ENCODE data around the gene ATG5. TPM values are rescaled to one million over a fixed set of nuclear protein-coding genes. Genes with fewer than 3 reads are reported as not detected.

The ATG5 gene
- total RNA-seq, 1 experiment from 2014 or later: 37.5 TPM

- H3K4me3 ChIP-seq (ENCODE audit: insufficient read depth, low read depth, low read length): no peak overlapping the region
- no peaks in the 10 kb centered on the region for H3K27me3 ChIP-seq (ENCODE audit: control insufficient read depth, insufficient read depth, low read length)
- no peak for DNase-seq
- no peaks in the 10 kb centered on the region for H3K36me3 ChIP-seq (replicated peaks; ENCODE audit: control insufficient read depth, insufficient read depth, low read length)
Measured at GRCh38 chr6:106143665-106144064, 181.9 kb downstream of the ATG5 start.

GRCh38 chr6:106142876-106143431 lies 182.6 kb downstream of the ATG5 start:
- DNase-seq: no peak
- Histone ChIP-seq H3K4me3 (ENCODE audit: insufficient read depth, low read depth, low read length) (no peak overlapping the region), H3K27me3 (ENCODE audit: control insufficient read depth, insufficient read depth, low read length) (no peaks in the 10 kb centered on the region), H3K36me3 (replicated peaks; ENCODE audit: control insufficient read depth, insufficient read depth, low read length) (no peaks in the 10 kb centered on the region)

GRCh38 chr6:106141441-106142237 lies 183.9 kb downstream of the ATG5 start:
- Histone ChIP-seq H3K4me3 (ENCODE audit: insufficient read depth, low read depth, low read length) (no peak overlapping the region), H3K36me3 (replicated peaks; ENCODE audit: control insufficient read depth, insufficient read depth, low read length) (no peaks in the 10 kb centered on the region), H3K27me3 (ENCODE audit: control insufficient read depth, insufficient read depth, low read length) (no peaks in the 10 kb centered on the region)
- no peak for DNase-seq

- no peaks in the 10 kb centered on the region for H3K27me3 ChIP-seq (ENCODE audit: control insufficient read depth, insufficient read depth, low read length)
- no peak overlapping the region for H3K4me3 ChIP-seq (ENCODE audit: insufficient read depth, low read depth, low read length)
- no peak for DNase-seq
- no peaks in the 10 kb centered on the region for H3K36me3 ChIP-seq (replicated peaks; ENCODE audit: control insufficient read depth, insufficient read depth, low read length)
Measured at GRCh38 chr6:106138151-106138550, 187.4 kb downstream of the ATG5 start.

GRCh38 chr6:106136845-106137244 lies 188.7 kb downstream of the ATG5 start:
- Histone ChIP-seq H3K4me3 (ENCODE audit: insufficient read depth, low read depth, low read length) (no peak overlapping the region), H3K36me3 (replicated peaks; ENCODE audit: control insufficient read depth, insufficient read depth, low read length) (no peaks in the 10 kb centered on the region), H3K27me3 (ENCODE audit: control insufficient read depth, insufficient read depth, low read length) (no peaks in the 10 kb centered on the region)
- DNase-seq: no peak

- H3K27me3 ChIP-seq (ENCODE audit: control insufficient read depth, insufficient read depth, low read length): no peaks in the 10 kb centered on the region
- H3K36me3 ChIP-seq (replicated peaks; ENCODE audit: control insufficient read depth, insufficient read depth, low read length): no peaks in the 10 kb centered on the region
- no peak for DNase-seq
- H3K4me3 ChIP-seq (ENCODE audit: insufficient read depth, low read depth, low read length): no peak overlapping the region
Measured at GRCh38 chr6:106135911-106136571, 189.5 kb downstream of the ATG5 start.

- no peaks in the 10 kb centered on the region for H3K36me3 ChIP-seq (replicated peaks; ENCODE audit: control insufficient read depth, insufficient read depth, low read length)
- no peak overlapping the region for H3K4me3 ChIP-seq (ENCODE audit: insufficient read depth, low read depth, low read length)
Measured at GRCh38 chr6:106134906-106135634, 190.5 kb downstream of the ATG5 start.

More at GRCh38 chr6:106134906-106135634, 190.5 kb downstream of the ATG5 start:
- no peak for DNase-seq
- no peaks in the 10 kb centered on the region for H3K27me3 ChIP-seq (ENCODE audit: control insufficient read depth, insufficient read depth, low read length)

Other genes starting within 250 kb of the ATG5 start
- gene PRDM1, start 239.4 kb downstream of the ATG5 start, total RNA-seq (2014; rRNA removed; shearing (Covaris generic)): 1.7 and 2.4 TPM in 2 replicates
- 0.66 and 1.3 TPM in 2 replicates for gene CRYBG1, start 35.0 kb upstream of the ATG5 start, total RNA-seq (2014; rRNA removed; shearing (Covaris generic))

Measured in H7 (cell line).